ENCODE results near the gene PTPRO. TPM values are rescaled to one million over a fixed set of nuclear protein-coding genes. Genes with fewer than 3 reads are reported as not detected.

Gene PTPRO
- total and polyA plus RNA-seq, 4 donors = 2.6 to 11.7 (median 3.4) TPM

GRCh38 chr12:15306605-15307004, 15.7 kb upstream of the PTPRO start:
- Histone ChIP-seq H3K36me3 (ENCODE audit: control insufficient read depth in 4 of 4, insufficient read depth in 4 of 4, low read length in 4 of 4) (no peaks in the 10 kb centered on the region), H3K27me3 (ENCODE audit: control insufficient read depth in 3 of 3, insufficient read depth in 3 of 3, low read length in 2 of 3) (no peaks in the 10 kb centered on the region), H3K27ac (ENCODE audit: low read depth in 1 of 2, low read length in 1 of 2) (no peak overlapping the region), H3K9ac (ENCODE audit: insufficient read depth in 1 of 2, low read length in 2 of 2) (no peak overlapping the region), H3K4me3 (no peak overlapping the region), H3K9me3 (ENCODE audit: control insufficient read depth in 4 of 4, insufficient read depth in 3 of 4, low read length in 3 of 4) (peaks cover 0 to 2% (median 0%) of the 10 kb centered on the region in 4 donors), H3K4me1 (ENCODE audit: control insufficient read depth in 5 of 5, insufficient read depth in 5 of 5, low read length in 5 of 5) (no peaks in the 10 kb centered on the region)
- DNase-seq (no peak), ATAC-seq (ENCODE audit: insufficient read depth, low FRiP score) (no peak)
- WGBS, 2 donors = 84 to 86% methylated on average over 3 of the region's 3 CpGs
- no peak for TF ChIP-seq CTCF (IDR thresholded peaks at IDR 0.05; ENCODE audit: control extremely low read depth, extremely low read depth)

- H3K27ac ChIP-seq (ENCODE audit: low read depth in 1 of 2, low read length in 1 of 2) = no peak overlapping the region
- H3K4me1 ChIP-seq (ENCODE audit: control insufficient read depth in 5 of 5, insufficient read depth in 5 of 5, low read length in 5 of 5) = no peaks in the 10 kb centered on the region
- WGBS, 2 donors = 95 to 96% methylated on average over 1 of the region's 1 CpG
- ATAC-seq (ENCODE audit: insufficient read depth, low FRiP score) = no peak
- H3K9me3 ChIP-seq (ENCODE audit: control insufficient read depth in 4 of 4, insufficient read depth in 3 of 4, low read length in 3 of 4) = peaks cover 0 to 2% (median 0%) of the 10 kb centered on the region in 4 donors
- H3K9ac ChIP-seq (ENCODE audit: insufficient read depth in 1 of 2, low read length in 2 of 2) = no peak overlapping the region
- no peaks in the 10 kb centered on the region for H3K36me3 ChIP-seq (ENCODE audit: control insufficient read depth in 4 of 4, insufficient read depth in 4 of 4, low read length in 4 of 4)
- DNase-seq = no peak
- TF ChIP-seq CTCF (IDR thresholded peaks at IDR 0.05; ENCODE audit: control extremely low read depth, extremely low read depth) = no peak
- H3K27me3 ChIP-seq (ENCODE audit: control insufficient read depth in 3 of 3, insufficient read depth in 3 of 3, low read length in 2 of 3) = no peaks in the 10 kb centered on the region
- H3K4me3 ChIP-seq = no peak overlapping the region
These were observed 15.2 kb upstream of the PTPRO start for GRCh38 chr12:15307079-15307478.

GRCh38 chr12:15318841-15319240, 3.5 kb upstream of the PTPRO start:
- no peak overlapping the region for H3K4me3 ChIP-seq
- H3K9me3 ChIP-seq (ENCODE audit: control insufficient read depth in 4 of 4, insufficient read depth in 3 of 4, low read length in 3 of 4) = peaks cover 0 to 3% (median 0%) of the 10 kb centered on the region in 4 donors
- WGBS, 2 donors = 76 to 80% methylated on average over 4 of the region's 4 CpGs
- peaks cover 0 to 12% (median 0%) of the 10 kb centered on the region in 5 donors for H3K4me1 ChIP-seq (ENCODE audit: control insufficient read depth in 5 of 5, insufficient read depth in 5 of 5, low read length in 5 of 5)
- no peak overlapping the region for H3K27ac ChIP-seq (ENCODE audit: low read depth in 1 of 2, low read length in 1 of 2)
- H3K9ac ChIP-seq (ENCODE audit: insufficient read depth in 1 of 2, low read length in 2 of 2) = no peak overlapping the region
- DNase-seq (no peak), ATAC-seq (ENCODE audit: insufficient read depth, low FRiP score) (no peak)
- TF ChIP-seq CTCF (IDR thresholded peaks at IDR 0.05; ENCODE audit: control extremely low read depth, extremely low read depth) = no peak
- H3K36me3 ChIP-seq (ENCODE audit: control insufficient read depth in 4 of 4, insufficient read depth in 4 of 4, low read length in 4 of 4) = no peaks in the 10 kb centered on the region
- H3K27me3 ChIP-seq (ENCODE audit: control insufficient read depth in 3 of 3, insufficient read depth in 3 of 3, low read length in 2 of 3) = peaks cover 0 to 32% (median 13%) of the 10 kb centered on the region in 3 donors

- H3K9ac ChIP-seq (ENCODE audit: insufficient read depth in 1 of 2, low read length in 2 of 2) = no peak overlapping the region
- no peak for TF ChIP-seq CTCF (IDR thresholded peaks at IDR 0.05; ENCODE audit: control extremely low read depth, extremely low read depth)
- H3K4me1 ChIP-seq (ENCODE audit: control insufficient read depth in 5 of 5, insufficient read depth in 5 of 5, low read length in 5 of 5) = peaks cover 0 to 12% (median 0%) of the 10 kb centered on the region in 5 donors
- H3K36me3 ChIP-seq (ENCODE audit: control insufficient read depth in 4 of 4, insufficient read depth in 4 of 4, low read length in 4 of 4) = no peaks in the 10 kb centered on the region
- WGBS, 2 donors = 53 to 64% methylated on average over 1 of the region's 1 CpG
- peaks cover 0 to 3% (median 0%) of the 10 kb centered on the region in 4 donors for H3K9me3 ChIP-seq (ENCODE audit: control insufficient read depth in 4 of 4, insufficient read depth in 3 of 4, low read length in 3 of 4)
- no peak for ATAC-seq (ENCODE audit: insufficient read depth, low FRiP score)
- H3K27me3 ChIP-seq (ENCODE audit: control insufficient read depth in 3 of 3, insufficient read depth in 3 of 3, low read length in 2 of 3) = peaks cover 0 to 32% (median 17%) of the 10 kb centered on the region in 3 donors
- no peak overlapping the region for H3K4me3 ChIP-seq
- no peak overlapping the region for H3K27ac ChIP-seq (ENCODE audit: low read depth in 1 of 2, low read length in 1 of 2)
- DNase-seq = no peak
These were observed 1.4 kb upstream of the PTPRO start for GRCh38 chr12:15320881-15321280.
